Esophagus muscularis mucosa (tissue), 4 donors: Measurements from ENCODE around the gene GAPVD1. TPM values are rescaled to one million over a fixed set of nuclear protein-coding genes. Genes with fewer than 3 reads are reported as not detected.
A peak's percentile ranks its signal among the peaks of the same experiment; 100 is the strongest.

ENCODE experiments used
- DNase-seq: peaks from one replicate; pipeline ENCODE4 v3.0.0-alpha.2; 2017; ENCODE audit errors: extremely low spot score
- H3K27ac ChIP-seq, 4 donors: fragments of 200-600 bp; sonication (generic); replicated peaks in 1 of 4; 1 replicate in 3 of 4; 2 replicates in 1 of 4; pipeline ENCODE4 v1.5.1; 2016 to 2019; ENCODE audit warnings: mild to moderate bottlenecking in 1 of 4
- H3K27me3 ChIP-seq, 4 donors: fragments of 200-600 bp; sonication (generic); one replicate each; pipeline versions ENCODE4 v1.5.1 to v1.6.0; 2016 to 2019
- H3K36me3 ChIP-seq, 4 donors: fragments of 200-600 bp; sonication (generic); one replicate each; pipeline ENCODE4 v1.5.1; 2016 to 2019
- H3K4me1 ChIP-seq, 4 donors: fragments of 200-600 bp; sonication (generic); one replicate each; pipeline ENCODE4 v1.5.1; 2016 to 2019
- H3K4me3 ChIP-seq, 4 donors: fragments of 200-600 bp; sonication (generic); 1 replicate in 2 of 4; 2 replicates in 2 of 4; pipeline ENCODE4 v1.5.1; 2016 to 2019; ENCODE audit warnings: mild to moderate bottlenecking in 4 of 4, moderate library complexity in 1 of 4
- H3K9me3 ChIP-seq, 4 donors: fragments of 200-600 bp; sonication (generic); 1 replicate in 3 of 4; 2 replicates in 1 of 4; pipeline ENCODE4 v1.5.1; 2016 to 2019
- CTCF ChIP-seq, 3 experiments: fragments of 200-600 bp in 2 of 3; fragments of 450-650 bp in 1 of 3; sonication (generic) in 2 of 3; IDR thresholded peaks; one replicate each; pipeline ENCODE4 v1.5.1; 2017 to 2019; ENCODE audit warnings: antibody characterized with exemption in 3 of 3, mild to moderate bottlenecking in 2 of 3, moderate library complexity in 1 of 3
- EP300 ChIP-seq: sonication (generic); formaldehyde crosslinking; IDR thresholded peaks from one replicate; pipeline ENCODE4 v1.6.1; 2017; ENCODE audit warnings: antibody characterized with exemption
- POLR2A ChIP-seq: fragments of 450-650 bp; IDR thresholded peaks from one replicate; pipeline ENCODE4 v1.6.1; 2017; ENCODE audit warnings: antibody characterized with exemption, moderate library complexity, mild to moderate bottlenecking, low read depth
- POLR2AphosphoS5 ChIP-seq, 2 donors: sonication (generic); formaldehyde crosslinking; IDR thresholded peaks; one replicate each; pipeline ENCODE4 v1.6.1; 2017; ENCODE audit warnings: antibody characterized with exemption in 2 of 2
- WGBS: methylation state at CpG from one replicate; pipeline ENCODE4 v1.1.5; 2018; 5-methylcytosine and 5-hydroxymethylcytosine counted together
- intact Hi-C: fragments of 100-400 bp; cut with DNase I; formaldehyde crosslinking; loops from one replicate; pipeline ENCODE4 v1.15.1; 2023
- total RNA-seq, 4 donors: library from RNA; depleted of rRNA; stranded (reverse); fragments of >200 nt; gene quantifications; one replicate each; pipeline versions ENCODE4 v1.1.0 to v1.2.1, GENCODE V29; 2016

GAPVD1 gene
- total RNA-seq, 4 donors from 2014 or later, result 39.0 to 58.6 (median 45.2) TPM

DNA sequence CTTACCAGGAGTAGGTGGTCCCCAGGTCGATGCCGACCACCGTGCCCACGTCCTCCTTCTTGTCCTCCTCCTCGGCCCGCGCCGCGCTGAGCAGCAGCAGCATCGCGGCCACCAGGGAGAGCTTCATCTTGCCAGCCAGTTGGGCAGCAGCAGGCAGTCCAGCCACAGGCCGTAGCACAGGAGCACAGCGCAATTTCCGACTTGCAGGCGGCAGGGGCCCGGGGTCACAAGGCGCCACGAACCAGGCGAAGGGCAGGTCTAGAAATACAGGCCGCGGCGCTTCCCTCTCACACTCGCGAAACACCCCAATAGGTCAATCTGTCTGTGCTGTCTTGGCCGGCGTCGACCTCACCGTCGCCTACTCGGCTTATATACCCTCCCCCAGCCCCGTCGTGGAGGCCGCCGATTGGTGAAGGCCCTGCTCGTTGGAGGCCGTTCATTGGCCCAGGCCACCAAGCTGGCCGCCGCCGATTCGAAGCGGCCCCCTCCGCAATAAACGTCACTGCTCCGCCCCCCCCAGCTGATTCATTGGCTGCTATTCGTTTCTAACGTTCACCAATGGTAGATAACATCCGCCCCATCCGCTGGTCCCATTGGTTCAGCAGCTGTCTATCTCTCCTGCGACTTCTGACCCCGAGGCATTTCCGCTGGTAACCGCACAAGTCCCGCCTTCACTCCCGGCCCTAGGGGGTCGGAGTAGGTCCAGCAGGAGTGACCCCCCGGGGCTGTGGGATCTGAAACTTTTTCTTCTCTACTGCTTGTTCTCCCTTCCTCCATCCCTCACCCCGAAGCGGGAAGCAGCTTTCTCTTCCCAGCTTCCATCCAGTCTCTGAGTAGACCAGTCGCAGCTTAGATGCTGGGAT, 20.4 kb upstream of the GAPVD1 start, which contains the start of gene HSPA5:
Gene HSPA5 (minus strand): TSS at position 344 of the 863 bp plus-strand sequence. CDS start 217 bp downstream, at position 127.
- Histone ChIP-seq H3K27me3 (no peaks in the 10 kb centered on the region), H3K4me1 (peaks cover 42 to 50% (median 48%) of the 10 kb centered on the region in 4 donors), H3K4me3 (peak within 1 kb of the TSS; percentile 84 to 86 (median 85)), H3K36me3 (peaks cover 25 to 39% (median 31%) of the 10 kb centered on the region in 4 donors), H3K27ac (peak within 1 kb of the TSS; percentile 95 to 96 (median 95)), H3K9me3 (no peaks in the 10 kb centered on the region)
- TF ChIP-seq POLR2A (peak; percentile 93), EP300 (no peak), POLR2AphosphoS5 (IDR thresholded peaks at IDR 0.05) (peak; percentile 98 to 100), CTCF (IDR thresholded peaks at IDR 0.05) (peak in 2 of 3 experiments; percentile 12 to 20)
- peak; percentile 100 for DNase-seq
- 0% methylated on average over 27 of the region's 59 CpGs for WGBS
- intact Hi-C loops, result loop anchor here (2.0 to 10.0 kb wide), 3 partner anchors 40 to 124 kb away; partner anchors contain the start of genes RABEPK and SCAI

DNA sequence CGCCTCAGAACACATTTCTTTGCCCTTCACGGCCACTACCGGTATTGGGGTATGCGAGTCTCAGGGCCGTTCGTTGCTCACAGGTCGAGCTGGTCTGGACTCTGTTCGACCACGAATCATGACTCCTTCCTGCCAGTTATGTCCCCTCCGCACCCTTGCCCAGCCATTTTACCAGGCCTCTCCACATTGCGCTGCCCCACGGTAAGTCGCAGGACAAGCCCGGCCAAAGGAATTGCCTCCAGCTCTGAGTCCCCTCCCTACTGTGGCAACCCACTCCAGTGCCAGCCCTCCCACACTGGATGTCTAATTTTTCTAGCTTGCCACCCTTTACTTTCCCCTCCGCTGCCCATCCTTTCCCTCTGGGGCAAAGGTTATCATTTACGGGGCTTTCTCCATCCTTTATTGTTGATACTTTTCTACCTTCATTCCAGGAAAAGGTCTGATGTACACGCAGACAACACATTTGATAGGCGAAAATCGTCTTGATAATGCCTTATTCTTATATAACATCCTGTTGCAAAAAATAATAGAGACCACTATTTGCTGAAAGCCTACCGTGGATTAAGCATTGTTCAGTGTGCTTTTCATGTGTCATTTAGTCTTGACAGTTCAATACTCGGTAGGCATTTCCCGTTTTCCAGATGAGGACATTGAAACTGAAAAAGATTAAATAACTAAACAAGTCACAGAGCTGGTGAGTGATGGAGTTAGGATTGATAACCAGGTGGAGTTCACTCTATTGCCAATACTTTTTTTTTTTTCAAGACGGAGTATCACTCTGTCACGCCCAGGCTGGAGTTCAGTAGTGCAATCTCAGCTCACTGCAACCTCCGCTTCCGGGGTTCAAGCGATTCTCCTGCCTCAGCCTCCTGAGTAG, 19.5 kb upstream of the GAPVD1 start:
- intact Hi-C loops, result loop anchor here (2.0 to 10.0 kb wide), 3 partner anchors 41 to 123 kb away; partner anchors contain the start of genes RABEPK and SCAI
- H3K4me3 ChIP-seq, result peak overlapping the region; percentile 84 to 86 (median 85)
- WGBS, result 21% methylated on average over 27 of the region's 27 CpGs
- peaks cover 22 to 31% (median 25%) of the 10 kb centered on the region in 4 donors for H3K36me3 ChIP-seq
- H3K4me1 ChIP-seq, result peaks cover 33 to 42% (median 39%) of the 10 kb centered on the region in 4 donors
- no peaks in the 10 kb centered on the region for H3K27me3 ChIP-seq
- no peaks in the 10 kb centered on the region for H3K9me3 ChIP-seq
- H3K27ac ChIP-seq, result peak overlapping the region; percentile 95 to 96 (median 95)
- TF ChIP-seq POLR2AphosphoS5 (IDR thresholded peaks at IDR 0.05) (no peak), CTCF (IDR thresholded peaks at IDR 0.05) (no peak), EP300 (no peak), POLR2A (no peak)
- peak; percentile 92 for DNase-seq

DNA sequence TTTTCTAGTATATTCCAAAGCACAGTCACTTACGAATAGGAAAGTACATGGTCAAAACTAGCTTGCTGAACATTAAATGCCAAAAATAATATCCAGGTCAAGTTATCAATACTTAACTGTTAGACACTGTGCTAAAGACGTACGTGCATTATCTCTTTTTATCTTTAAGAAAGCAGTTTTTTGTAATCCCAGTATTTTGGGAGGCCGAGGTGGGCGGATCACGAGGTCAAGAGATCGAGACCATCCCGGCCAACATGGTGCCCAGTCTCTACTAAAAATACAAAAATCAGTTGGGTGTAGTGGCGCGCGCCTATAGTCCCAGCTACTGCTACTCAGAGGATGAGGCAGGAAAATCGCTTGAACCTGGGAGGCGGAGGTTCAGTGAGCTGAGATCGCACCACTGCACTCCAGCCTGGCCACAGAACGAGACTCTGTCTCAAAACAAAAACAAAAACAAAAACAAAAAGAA, 17.8 kb upstream of the GAPVD1 start:
- H3K27ac ChIP-seq, result no peak overlapping the region
- H3K4me1 ChIP-seq, result peaks cover 16 to 24% (median 22%) of the 10 kb centered on the region in 4 donors
- no peaks in the 10 kb centered on the region for H3K9me3 ChIP-seq
- H3K27me3 ChIP-seq, result no peaks in the 10 kb centered on the region
- no peak overlapping the region for H3K4me3 ChIP-seq
- intact Hi-C loops, result loop anchor here (5.0 to 10.0 kb wide), 2 partner anchors 102 to 121 kb away; partner anchors contain the start of gene SCAI
- TF ChIP-seq POLR2A (no peak), EP300 (no peak), POLR2AphosphoS5 (IDR thresholded peaks at IDR 0.05) (no peak), CTCF (IDR thresholded peaks at IDR 0.05) (no peak)
- H3K36me3 ChIP-seq, result peaks cover 6 to 14% (median 8%) of the 10 kb centered on the region in 4 donors
- WGBS, result 94% methylated on average over 15 of the region's 15 CpGs
- DNase-seq, result no peak

DNA sequence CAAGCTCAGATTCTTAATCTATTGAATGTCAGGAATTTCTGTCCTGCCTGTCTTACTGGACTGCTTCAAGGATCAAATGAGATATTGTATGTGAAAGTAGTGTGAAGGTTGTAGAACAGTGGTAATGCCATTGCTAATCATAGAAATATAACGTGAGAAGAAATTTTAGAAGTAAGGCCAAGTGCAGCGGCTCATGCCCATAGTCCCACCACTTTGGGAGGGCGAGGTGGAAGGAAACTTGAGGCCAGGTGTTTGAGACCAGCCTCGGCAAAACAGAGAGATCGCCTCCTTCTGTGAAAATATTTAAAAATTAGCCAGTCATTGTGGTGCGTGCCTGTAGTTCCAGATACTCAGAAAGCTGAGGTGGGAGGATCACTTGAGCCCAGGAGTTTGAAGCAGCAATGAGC, 15.4 kb upstream of the GAPVD1 start:
- peaks cover 6 to 9% (median 8%) of the 10 kb centered on the region in 4 donors for H3K4me1 ChIP-seq
- no peak overlapping the region for H3K4me3 ChIP-seq
- no peaks in the 10 kb centered on the region for H3K27me3 ChIP-seq
- 78% methylated on average over 6 of the region's 6 CpGs for WGBS
- intact Hi-C loops, result loop anchor here (10.0 kb wide), 1 partner anchor 119 kb away; no protein-coding TSS in a partner anchor
- H3K27ac ChIP-seq, result no peak overlapping the region
- TF ChIP-seq CTCF (IDR thresholded peaks at IDR 0.05) (no peak), POLR2AphosphoS5 (IDR thresholded peaks at IDR 0.05) (no peak), POLR2A (no peak), EP300 (no peak)
- H3K36me3 ChIP-seq, result no peaks in the 10 kb centered on the region
- DNase-seq, result no peak
- no peaks in the 10 kb centered on the region for H3K9me3 ChIP-seq
